PC-3 (cell line): ENCODE results near the gene TRPM8. TPM values are rescaled to one million over a fixed set of nuclear protein-coding genes. Genes with fewer than 3 reads are reported as not detected.

ENCODE experiments used
- ATAC-seq: fragments of 200-7000 bp; cut with Tn5 transposase; 2 replicates; pipeline ENCODE4 v1.9.1; 2020; ENCODE audit warnings: mild to moderate bottlenecking, moderate library complexity
- BruUV-seq: library from RNA; stranded (reverse); fragments of 400-500 nt; replicated peaks from 2 replicates; lab custom pipeline; 2021; lab: Mats Ljungman, UMichigan
- CTCF ChIA-PET: fragments of 300-600 bp; sonication (Branson Sonifier 250); formaldehyde crosslinking; loops from one replicate; lab custom pipeline; 2022; ENCODE audit warnings: antibody characterized with exemption; lab: Charles Lee
- POLR2A ChIA-PET: fragments of 300-600 bp; sonication (Branson Sonifier 250); formaldehyde crosslinking; loops from one replicate; lab custom pipeline; 2022; ENCODE audit warnings: antibody characterized with exemption; ENCODE audit not compliant: unreplicated experiment; lab: Charles Lee
- DNase-seq: peaks from one replicate; pipeline ENCODE4 v3.0.0-alpha.2; 2015
- H2AFZ ChIP-seq: fragments of 300-600 bp; sonication (generic); 2 replicates; pipeline ENCODE4 v1.6.0; 2016; ENCODE audit warnings: antibody characterized with exemption, low read length
- H3F3A ChIP-seq: fragments of 300-600 bp; sonication (generic); one replicate; pipeline ENCODE4 v1.6.0; 2017; ENCODE audit warnings: antibody characterized with exemption, low read length, control low read depth, mild to moderate bottlenecking; ENCODE audit not compliant: unreplicated experiment
- H3K27ac ChIP-seq: fragments of 300-600 bp; sonication (generic); 2 replicates; pipeline ENCODE4 v1.5.1; 2016; ENCODE audit warnings: mild to moderate bottlenecking, low read length
- H3K27me3 ChIP-seq: fragments of 300-600 bp; sonication (generic); 2 replicates; pipeline ENCODE4 v1.6.1; 2016; ENCODE audit warnings: low read length, mixed read lengths
- H3K36me3 ChIP-seq: fragments of 300-600 bp; sonication (generic); 2 replicates; pipeline ENCODE4 v1.6.1; 2016; ENCODE audit warnings: low read depth, mixed run types, low read length, mixed read lengths
- H3K4me1 ChIP-seq: fragments of 300-600 bp; sonication (generic); 2 replicates; pipeline ENCODE4 v1.5.1; 2016; ENCODE audit warnings: low read length; ENCODE audit not compliant: insufficient read depth
- H3K4me2 ChIP-seq: fragments of 300-600 bp; sonication (generic); 2 replicates; pipeline ENCODE4 v1.6.0; 2016; ENCODE audit warnings: low read length
- H3K4me3 ChIP-seq: fragments of 300-600 bp; sonication (generic); 2 replicates; pipeline ENCODE4 v1.5.1; 2016; ENCODE audit warnings: mild to moderate bottlenecking, low read length, mixed read lengths
- H3K79me2 ChIP-seq: fragments of 300-600 bp; sonication (generic); 2 replicates; pipeline ENCODE4 v1.6.1; 2017; ENCODE audit warnings: low read length, mixed read lengths
- H3K9ac ChIP-seq: fragments of 300-600 bp; sonication (generic); 2 replicates; pipeline ENCODE4 v1.6.0; 2016; ENCODE audit warnings: mild to moderate bottlenecking, low read length
- H3K9me2 ChIP-seq: fragments of 300-600 bp; sonication (generic); replicated peaks from 2 replicates; pipeline ENCODE4 v1.6.1; 2016; ENCODE audit warnings: mixed run types, low read length, mixed read lengths
- H3K9me3 ChIP-seq: fragments of 300-600 bp; sonication (generic); 2 replicates; pipeline ENCODE4 v1.6.1; 2016; ENCODE audit warnings: low read length, mixed read lengths
- H4K20me1 ChIP-seq: fragments of 300-600 bp; sonication (generic); 2 replicates; pipeline ENCODE4 v1.6.1; 2016; ENCODE audit warnings: low read length, mixed read lengths
- EZH2 ChIP-seq: fragments of 300-600 bp; sonication (generic); IDR thresholded peaks from one replicate; pipeline ENCODE4 v1.6.1; 2017; ENCODE audit warnings: antibody characterized with exemption, mild to moderate bottlenecking, low read length; ENCODE audit not compliant: unreplicated experiment
- EZH2phosphoT487 ChIP-seq: fragments of 300-600 bp; sonication (generic); IDR thresholded peaks from 2 replicates; pipeline ENCODE4 v1.6.1; 2018; ENCODE audit warnings: mild to moderate bottlenecking, antibody characterized with exemption, low read length, borderline replicate concordance
- intact Hi-C: fragments of 100-400 bp; cut with micrococcal nuclease; formaldehyde crosslinking; loops from 2 replicates; pipeline ENCODE4 v1.9.0; 2023
- total RNA-seq: library from RNA; depleted of rRNA; stranded (reverse); fragments of >200 nt; gene quantifications from 2 replicates; pipeline ENCODE4 v1.2.3, GENCODE V29; 2014
- TF ChIP-seq, protein P1 (sequence below): fragments of 300-600 bp; sonication (generic); conservative IDR thresholded peaks from 2 replicates; pipeline ENCODE4 v1.5.1; 2017; ENCODE audit warnings: antibody characterized with exemption, low read depth, mild to moderate bottlenecking, low read length

TRPM8 gene
- total RNA-seq, 1 experiment from 2014 or later = not detected

DNA sequence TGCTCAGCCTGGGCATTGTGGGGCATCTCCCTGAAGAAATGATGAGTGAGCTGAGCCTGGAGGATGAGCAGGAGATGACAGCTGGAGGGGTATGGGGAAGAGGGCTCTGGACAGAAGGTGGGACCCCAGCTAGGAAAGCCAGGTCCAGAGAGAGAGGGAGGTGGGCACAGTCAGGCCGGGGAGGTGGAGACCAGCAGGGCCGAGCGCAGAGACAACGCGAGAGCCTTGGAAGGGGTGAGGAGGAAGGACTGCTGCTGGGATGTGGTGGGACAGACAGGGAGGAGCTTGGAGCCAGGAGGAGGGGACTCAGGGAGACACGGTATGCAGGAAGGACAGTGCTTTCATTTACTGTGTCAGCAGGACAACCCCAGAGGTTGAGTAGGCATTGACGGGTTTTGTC is 8.2 kb downstream of the TRPM8 start:
- TF ChIP-seq EZH2phosphoT487 = no peak
- TF ChIP-seq EZH2 = no peak
- TF ChIP-seq, protein P1, sequence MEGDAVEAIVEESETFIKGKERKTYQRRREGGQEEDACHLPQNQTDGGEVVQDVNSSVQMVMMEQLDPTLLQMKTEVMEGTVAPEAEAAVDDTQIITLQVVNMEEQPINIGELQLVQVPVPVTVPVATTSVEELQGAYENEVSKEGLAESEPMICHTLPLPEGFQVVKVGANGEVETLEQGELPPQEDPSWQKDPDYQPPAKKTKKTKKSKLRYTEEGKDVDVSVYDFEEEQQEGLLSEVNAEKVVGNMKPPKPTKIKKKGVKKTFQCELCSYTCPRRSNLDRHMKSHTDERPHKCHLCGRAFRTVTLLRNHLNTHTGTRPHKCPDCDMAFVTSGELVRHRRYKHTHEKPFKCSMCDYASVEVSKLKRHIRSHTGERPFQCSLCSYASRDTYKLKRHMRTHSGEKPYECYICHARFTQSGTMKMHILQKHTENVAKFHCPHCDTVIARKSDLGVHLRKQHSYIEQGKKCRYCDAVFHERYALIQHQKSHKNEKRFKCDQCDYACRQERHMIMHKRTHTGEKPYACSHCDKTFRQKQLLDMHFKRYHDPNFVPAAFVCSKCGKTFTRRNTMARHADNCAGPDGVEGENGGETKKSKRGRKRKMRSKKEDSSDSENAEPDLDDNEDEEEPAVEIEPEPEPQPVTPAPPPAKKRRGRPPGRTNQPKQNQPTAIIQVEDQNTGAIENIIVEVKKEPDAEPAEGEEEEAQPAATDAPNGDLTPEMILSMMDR = no peak
- Histone ChIP-seq H3K4me3 (no peak overlapping the region), H4K20me1 (no peaks in the 10 kb centered on the region), H2AFZ (no peak overlapping the region), H3K79me2 (no peaks in the 10 kb centered on the region), H3K27ac (no peak overlapping the region), H3K9me2 (no peaks in the 10 kb centered on the region), H3K9me3 (no peaks in the 10 kb centered on the region), H3K4me2 (no peak overlapping the region), H3K36me3 (no peaks in the 10 kb centered on the region), H3K4me1 (peaks cover under 1% of the 10 kb centered on the region; the same call in 1 of the 2 replicates), H3F3A (no peaks in the 10 kb centered on the region), H3K9ac (no peak overlapping the region), H3K27me3 (no peaks in the 10 kb centered on the region)
- no TSS peak for BruUV-seq
- ChIA-PET CTCF (no interaction called here), POLR2A (no interaction called here)
- intact Hi-C loops = loop anchor here (10.0 kb wide), 1 partner anchor 441 kb away; no protein-coding TSS in a partner anchor
- DNase-seq = no peak
- no peak for ATAC-seq

DNA sequence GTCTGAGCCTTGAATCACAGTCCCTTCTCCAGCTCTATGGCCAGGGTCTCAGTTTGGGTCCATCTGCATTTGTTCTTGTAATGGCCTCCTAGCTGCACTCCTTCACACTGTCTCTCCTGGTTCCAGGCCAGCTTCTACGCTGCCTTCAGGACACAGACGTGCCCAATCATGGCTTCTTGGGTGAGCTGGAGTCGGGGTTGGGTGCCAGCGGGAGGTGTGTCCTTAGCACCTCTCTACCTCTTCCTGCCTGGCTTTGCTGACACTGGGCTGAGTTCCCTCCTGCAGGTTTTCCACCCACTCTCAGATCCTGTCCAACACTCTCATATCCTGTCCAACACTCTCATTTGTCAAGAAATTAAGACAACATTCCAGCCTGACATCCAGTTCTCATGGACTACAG is 9.6 kb downstream of the TRPM8 start:
- Histone ChIP-seq H3K4me1 (no peaks in the 10 kb centered on the region), H3K4me3 (no peak overlapping the region), H3K36me3 (no peaks in the 10 kb centered on the region), H2AFZ (no peak overlapping the region), H3K4me2 (no peak overlapping the region), H3F3A (no peaks in the 10 kb centered on the region), H3K9me2 (no peaks in the 10 kb centered on the region), H3K27me3 (no peaks in the 10 kb centered on the region), H3K9me3 (no peaks in the 10 kb centered on the region), H3K27ac (no peak overlapping the region), H4K20me1 (no peaks in the 10 kb centered on the region), H3K9ac (no peak overlapping the region), H3K79me2 (no peaks in the 10 kb centered on the region)
- TF ChIP-seq, protein P1 = no peak
- no peak for TF ChIP-seq EZH2
- no peak for TF ChIP-seq EZH2phosphoT487
- CTCF ChIA-PET = no interaction called here
- BruUV-seq = no TSS peak
- ATAC-seq = no peak
- intact Hi-C loops = loop anchor here (10.0 kb wide), 1 partner anchor 442 kb away; no protein-coding TSS in a partner anchor
- DNase-seq = no peak
- POLR2A ChIA-PET = no interaction called here

DNA sequence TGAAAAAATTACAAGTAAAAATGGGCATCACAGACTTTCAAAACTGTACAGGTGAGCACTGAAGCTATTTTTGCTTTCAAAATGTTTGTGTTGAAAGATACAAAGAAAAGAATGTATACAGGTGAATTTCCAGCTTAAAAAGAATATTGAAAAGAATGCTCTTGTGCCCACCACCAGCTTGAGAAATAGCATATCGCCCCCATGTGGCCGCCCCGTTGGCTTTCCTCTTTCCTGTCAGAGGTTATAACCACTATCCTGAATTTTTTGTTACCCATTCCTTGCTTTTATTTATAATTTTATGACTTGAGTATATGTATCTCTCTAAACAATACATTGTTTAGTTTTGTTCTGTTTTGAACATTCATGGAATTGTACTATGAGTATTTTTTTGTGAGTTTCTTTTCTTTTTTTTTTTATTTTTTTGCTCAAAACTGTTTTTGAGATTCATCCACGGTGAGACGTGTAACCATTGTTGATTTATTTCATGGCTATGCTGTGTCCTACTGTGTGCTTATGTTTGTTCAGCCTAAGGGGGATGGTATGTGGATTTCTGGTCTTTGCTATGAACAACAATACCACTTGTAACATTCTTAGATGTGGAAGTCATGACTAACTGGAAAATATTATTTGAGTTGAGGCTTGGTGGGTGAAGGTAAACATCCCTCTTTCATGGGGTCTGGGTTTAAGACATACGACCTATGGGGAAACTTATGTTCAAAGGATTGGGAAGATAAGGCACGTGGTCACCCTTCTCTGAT is 11.6 kb downstream of the TRPM8 start:
- no peak overlapping the region for H2AFZ ChIP-seq
- POLR2A ChIA-PET = no interaction called here
- TF ChIP-seq, protein P1 = peak; percentile 84
- no peak for TF ChIP-seq EZH2phosphoT487
- CTCF ChIA-PET = interaction anchor here (0.6 to 0.9 kb wide), 2 partner anchors 71 to 96 kb away, joined by 4 to 19 read pairs; no protein-coding TSS in a partner anchor
- no peaks in the 10 kb centered on the region for H3K36me3 ChIP-seq
- H3F3A ChIP-seq = no peaks in the 10 kb centered on the region
- H3K4me3 ChIP-seq = no peak overlapping the region
- DNase-seq (peak; percentile 56), ATAC-seq (no peak)
- H4K20me1 ChIP-seq = no peaks in the 10 kb centered on the region
- H3K9me2 ChIP-seq = no peaks in the 10 kb centered on the region
- H3K9me3 ChIP-seq = no peaks in the 10 kb centered on the region
- no peaks in the 10 kb centered on the region for H3K27me3 ChIP-seq
- no peak overlapping the region for H3K27ac ChIP-seq
- intact Hi-C loops = loop anchor here (10.0 kb wide), 1 partner anchor 444 kb away; no protein-coding TSS in a partner anchor
- BruUV-seq = no TSS peak
- no peak overlapping the region for H3K4me2 ChIP-seq
- H3K4me1 ChIP-seq = no peaks in the 10 kb centered on the region
- no peak overlapping the region for H3K9ac ChIP-seq
- no peaks in the 10 kb centered on the region for H3K79me2 ChIP-seq
